Neural progenitor cell (in vitro differentiated cells): ENCODE results near the gene CGB5.
"Not testable (repeated sequence)": the region's sequence is repeated elsewhere in the genome, so short reads cannot be mapped to it uniquely, and the experiment has no call there.

Experiments used
- CTCF ChIP-seq: fragments of 200-600 bp; sonication (generic); IDR thresholded peaks from 2 replicates; pipeline ENCODE4 v1.5.1; 2017; ENCODE audit warnings: antibody characterized with exemption, mild to moderate bottlenecking
- EZH2 ChIP-seq: fragments of 200-600 bp; sonication (generic); IDR thresholded peaks from 2 replicates; pipeline ENCODE4 v1.6.1; 2017; ENCODE audit warnings: antibody characterized with exemption, mild to moderate bottlenecking, moderate library complexity
- EZH2phosphoT487 ChIP-seq: fragments of 200-600 bp; sonication (generic); IDR thresholded peaks from 2 replicates; pipeline ENCODE4 v1.6.1; 2017; ENCODE audit warnings: antibody characterized with exemption

- not testable (repeated sequence) for TF ChIP-seq CTCF, EZH2phosphoT487, EZH2
Measured at GRCh38 chr19:49029749-49030148, 13.9 kb upstream of the CGB5 start.
